Heart right ventricle (tissue), 16 donors: ENCODE data around the gene TOP2A. TPM values are rescaled to one million over a fixed set of nuclear protein-coding genes. Genes with fewer than 3 reads are reported as not detected.

ENCODE experiments used
- ATAC-seq, 8 donors: fragments of 200-7000 bp; cut with Tn5 transposase; one replicate each; pipeline ENCODE4 v1.9.1; 2020; ENCODE audit warnings: mild to moderate bottlenecking in 8 of 8, moderate library complexity in 8 of 8, moderate number of reproducible peaks in 1 of 8
- DNase-seq, 2 donors: peaks; one replicate each; pipeline ENCODE4 v3.0.0-alpha.2; 2020
- H3K27ac ChIP-seq, 10 donors: fragments of 200-600 bp; sonication (generic) in 2 of 10; one replicate each; pipeline versions ENCODE4 v1.5.0 to v1.8.0; 2020 to 2022; ENCODE audit warnings: mild to moderate bottlenecking in 3 of 10
- H3K27me3 ChIP-seq, 7 donors: fragments of 200-600 bp; one replicate each; pipeline ENCODE4 v1.8.0; 2021 to 2022; ENCODE audit warnings: mild to moderate bottlenecking in 2 of 7
- H3K36me3 ChIP-seq, 9 donors: fragments of 200-600 bp; sonication (generic) in 1 of 9; one replicate each; pipeline versions ENCODE4 v1.5.0 to v1.8.0; 2020 to 2022; ENCODE audit warnings: mild to moderate bottlenecking in 2 of 9
- H3K4me1 ChIP-seq, 9 donors: fragments of 200-600 bp; sonication (generic) in 1 of 9; one replicate each; pipeline versions ENCODE4 v1.5.0 to v1.8.0; 2020 to 2022; ENCODE audit warnings: mild to moderate bottlenecking in 4 of 9
- H3K4me3 ChIP-seq, 10 donors: fragments of 200-600 bp; sonication (generic) in 2 of 10; one replicate each; pipeline versions ENCODE4 v1.5.0 to v1.8.0; 2020 to 2022; ENCODE audit warnings: mild to moderate bottlenecking in 7 of 10, moderate library complexity in 2 of 10
- H3K9me3 ChIP-seq, 11 donors: fragments of 200-600 bp in 10 of 11; sonication (generic) in 2 of 11; one replicate each; pipeline versions ENCODE4 v1.5.0 to v1.8.0; 2013 to 2022; ENCODE audit warnings: mild to moderate bottlenecking in 2 of 11, control low read depth in 1 of 11, moderate library complexity in 1 of 11
- CTCF ChIP-seq, 9 donors: fragments of 200-600 bp; sonication (generic) in 2 of 9; IDR thresholded peaks; one replicate each; pipeline versions ENCODE4 v1.5.0 to v1.8.0; 2021 to 2022; ENCODE audit warnings: antibody characterized with exemption in 9 of 9, mild to moderate bottlenecking in 5 of 9, moderate library complexity in 1 of 9
- WGBS, 2 donors: extraction: QIAGEN DNeasy Blood & Tissue Kit; methylation state at CpG; one replicate each; pipeline ENCODE4 v1.1.7; 2013; ENCODE audit warnings: inconsistent platforms in 1 of 2; 5-methylcytosine and 5-hydroxymethylcytosine counted together
- intact Hi-C, 10 donors: fragments of 100-400 bp; cut with DNase I; formaldehyde crosslinking; loops; one replicate each; pipeline versions ENCODE4 v1.11.1 to v1.14.2; 2022
- polyA plus RNA-seq, 2 donors: library from polyadenylated mRNA; stranded (reverse); fragments of 200-250 nt; gene quantifications; one replicate each; pipeline ENCODE4 v1.2.3, GENCODE V29; 2013
- total RNA-seq, 10 donors: library from RNA; stranded (reverse); fragmentation: NEBNext Ultra II Directional in 3 of 10; extraction: Animal tissue kit (Norgen Biotek cat#: 25700) in 3 of 10; gene quantifications; one replicate each; pipeline versions ENCODE4 v1.2.1 to v1.2.4, GENCODE V29; 2021 to 2023
- donor health status: Arrhythmogenic right ventricular cardiomyopathy.
- donor health status: ischemic (EF 13 %, LVEDD 7.1; RV severe dilation, severe dysfunction).
- donor health status: healthy with polysubstance abuse.
- donor health status: DM: no; HTN: yes; CAD: no.
- donor health status: DM: no; HTN: no; CAD: no.
- donor health status: ischemic (EF 25% LVEDD 6.9; RV normal size, moderate dysfunction).
- donor health status: ischemic (EF 25% LVEDD 5.7; RV mildly dilated, moderate dysfunction).
- donor health status: healthy.
- donor health status: DM: yes; HTN: yes; CAD: no.
- donor health status: Ischemic cardiomyopathy.
- donor health status: ischemic (EF 35%, LVEDD 5.7; RV mildly dilated, moderate dysfunction).
- donor health status: nonischemic (EF 11% LVEDD 7.7; RV severe dilation, severe dysfunction).
- donor health status: DM: yes; HTN: yes; CAD: no.
- donor health status: PGD.
- donor health status: ischemic (EF 29% LVEDD 5.4; RV normal size, mild dysfunction).
- donor health status: nonischemic (EF 23%, LVEDD 6.1; RV moderate dilation, normal function).

The TOP2A gene
- total and polyA plus RNA-seq, 12 donors: 0.17 to 20.0 (median 1.0) TPM

- DNase-seq: no peak
- WGBS, 2 donors: 76 to 78% methylated on average over 32 of the region's 32 CpGs
- ATAC-seq: no peak
- Histone ChIP-seq H3K4me1 (peaks cover 0 to 42% (median 11%) of the 10 kb centered on the region in 9 donors), H3K9me3 (no peaks in the 10 kb centered on the region), H3K36me3 (peaks cover 0 to 12% (median 0%) of the 10 kb centered on the region in 9 donors), H3K4me3 (no peak overlapping the region), H3K27me3 (peaks cover 0 to 26% (median 0%) of the 10 kb centered on the region in 7 donors), H3K27ac (no peak overlapping the region)
- no peak for TF ChIP-seq CTCF (IDR thresholded peaks at IDR 0.05)
- intact Hi-C loops: loop anchor here in 9 of 10 donors (2.0 to 10.0 kb wide), 11 partner anchors 36 to 204 kb away; partner anchors contain the start of genes TOP2A (in 4 of the 9), CCR7 (in 2 of the 9) and IGFBP4 (in 1 of the 9)
Observed at GRCh38 chr17:40361063-40361924, 56.4 kb downstream of the TOP2A start.

- peaks cover 0 to 26% (median 0%) of the 10 kb centered on the region in 7 donors for H3K27me3 ChIP-seq
Observed at GRCh38 chr17:40360091-40360490, 57.6 kb downstream of the TOP2A start.

GRCh38 chr17:40358323-40359038 is 59.2 kb downstream of the TOP2A start:
- intact Hi-C loops: loop anchor here in 8 of 10 donors (1.0 to 10.0 kb wide), 15 partner anchors 55 to 204 kb away; partner anchors contain the start of gene TOP2A (in 2 of the 8)
- no peaks in the 10 kb centered on the region for H3K9me3 ChIP-seq
- peak; percentile 54 to 77 (median 68) for ATAC-seq
- TF ChIP-seq CTCF (IDR thresholded peaks at IDR 0.05): peak; percentile 98 to 100 (median 99)
- peaks cover 0 to 40% (median 16%) of the 10 kb centered on the region in 9 donors for H3K36me3 ChIP-seq
- peaks cover 0 to 20% (median 0%) of the 10 kb centered on the region in 7 donors for H3K27me3 ChIP-seq
- peaks cover 5 to 49% (median 32%) of the 10 kb centered on the region in 9 donors for H3K4me1 ChIP-seq
- H3K4me3 ChIP-seq: peak overlapping the region in 1 of 10 donors; percentile 10
- 10 to 13% methylated on average over 17 of the region's 17 CpGs for WGBS, 2 donors
- peak overlapping the region in 5 of 10 donors; percentile 4 to 51 (median 33) for H3K27ac ChIP-seq
- peak; percentile 88 to 91 for DNase-seq

More at GRCh38 chr17:40360091-40360490, 57.6 kb downstream of the TOP2A start:
- no peak for DNase-seq
- intact Hi-C loops: loop anchor here in 9 of 10 donors (2.0 to 10.0 kb wide), 11 partner anchors 37 to 205 kb away; partner anchors contain the start of genes TOP2A (in 4 of the 9), CCR7 (in 2 of the 9) and IGFBP4 (in 1 of the 9)
- no peak for ATAC-seq
- H3K4me1 ChIP-seq: peaks cover 2 to 54% (median 23%) of the 10 kb centered on the region in 9 donors
- TF ChIP-seq CTCF (IDR thresholded peaks at IDR 0.05): no peak
- H3K36me3 ChIP-seq: peaks cover 0 to 24% (median 7%) of the 10 kb centered on the region in 9 donors
- H3K9me3 ChIP-seq: no peaks in the 10 kb centered on the region
- WGBS, 2 donors: 87 to 91% methylated on average over 8 of the region's 8 CpGs
- H3K27ac ChIP-seq: no peak overlapping the region
- no peak overlapping the region for H3K4me3 ChIP-seq
